ENCODE data around the gene SLFN12. TPM values are rescaled to one million over a fixed set of nuclear protein-coding genes. Genes with fewer than 3 reads are reported as not detected.

SLFN12 gene
- total RNA-seq, 1 donor = 19.9 TPM

GRCh38 chr17:35361027-35361426 is 71.3 kb downstream of the SLFN12 start:
- H2AFZ ChIP-seq (ENCODE audit: low read length) = no peak overlapping the region
- no peak overlapping the region for H3K4me3 ChIP-seq (ENCODE audit: insufficient read depth, low read length)
- H3K4me2 ChIP-seq (ENCODE audit: insufficient read depth, low read length) = no peak overlapping the region
- H3K9me3 ChIP-seq (ENCODE audit: low read depth, low read length) = no peaks in the 10 kb centered on the region
- H4K20me1 ChIP-seq (ENCODE audit: insufficient read depth, low read length) = peaks cover 6% of the 10 kb centered on the region
- no peak for TF ChIP-seq CTCF (IDR thresholded peaks at IDR 0.05; ENCODE audit: extremely low read depth, low read depth, low read length)
- no peaks in the 10 kb centered on the region for H3K4me1 ChIP-seq (ENCODE audit: insufficient read depth, low read length)
- H3K79me2 ChIP-seq (ENCODE audit: insufficient read depth, low read length) = peaks cover 3% of the 10 kb centered on the region
- H3K36me3 ChIP-seq (ENCODE audit: insufficient read depth, low read length) = peaks cover 13% of the 10 kb centered on the region
- no peak overlapping the region for H3K27ac ChIP-seq (ENCODE audit: low read depth, low read length)
- H3K27me3 ChIP-seq (ENCODE audit: insufficient read depth, low read length) = no peaks in the 10 kb centered on the region
- no peak for DNase-seq (ENCODE audit: insufficient read length, low spot score, missing footprints)

Small RNA genes within 50 kb of the gene (small RNA-seq; reads per million reads assigned to genes)
- gene AC060766.3 (not detected), gene AC060766.5 (not detected)

Other genes starting within 250 kb of the SLFN12 start
- not detected in 2 replicates for gene SLC35G3, start 238.1 kb downstream of the SLFN12 start, total RNA-seq
- gene SLFN5, start 189.4 kb downstream of the SLFN12 start, total RNA-seq = 184 and 211 TPM in 2 replicates
- gene SLFN11, start 58.9 kb downstream of the SLFN12 start, total RNA-seq = 52.8 and 62.2 TPM in 2 replicates
- 2.1 and 2.5 TPM in 2 replicates for gene SLFN13, start 16.3 kb upstream of the SLFN12 start, total RNA-seq
- gene SLFN12L, start 105.2 kb upstream of the SLFN12 start, total RNA-seq = 0.36 and 0.88 TPM in 2 replicates
- gene SLFN14, start 128.3 kb upstream of the SLFN12 start, total RNA-seq = under 0.01 TPM in 2 replicates
- gene PEX12, start 146.1 kb upstream of the SLFN12 start, total RNA-seq = 8.0 and 8.8 TPM in 2 replicates
- 84.0 and 93.1 TPM in 2 replicates for gene AP2B1, start 154.8 kb upstream of the SLFN12 start, total RNA-seq